Progenitor cell of endocrine pancreas (in vitro differentiated cells): Measurements from ENCODE around the gene MTG2. TPM values are rescaled to one million over a fixed set of nuclear protein-coding genes. Genes with fewer than 3 reads are reported as not detected.

Experiments used
- DNase-seq: peaks from one replicate; pipeline ENCODE4 v3.0.0; 2021; ENCODE audit warnings: low spot score; ENCODE audit not compliant: unreplicated experiment
- H3K27ac Mint-ChIP-seq: 2 replicates; pipeline ENCODE4 v1.8.0; 2021; ENCODE audit warnings: mild to moderate bottlenecking, moderate library complexity, mixed read lengths
- H3K27me3 Mint-ChIP-seq: 2 replicates; pipeline ENCODE4 v1.8.0; 2021; ENCODE audit warnings: mixed read lengths
- H3K36me3 Mint-ChIP-seq: 2 replicates; pipeline ENCODE4 v1.8.0; 2022; ENCODE audit warnings: mixed read lengths; ENCODE audit not compliant: insufficient read depth
- H3K4me1 Mint-ChIP-seq: 2 replicates; pipeline ENCODE4 v1.8.0; 2021; ENCODE audit warnings: low read depth, mixed read lengths
- H3K4me3 Mint-ChIP-seq: 2 replicates; pipeline ENCODE4 v1.8.0; 2021; ENCODE audit warnings: low read depth, mild to moderate bottlenecking, moderate library complexity, mixed read lengths
- H3K9me3 Mint-ChIP-seq: 2 replicates; pipeline ENCODE4 v1.8.0; 2021; ENCODE audit warnings: low read depth, mixed read lengths
- total RNA-seq: library from RNA; stranded (reverse); gene quantifications from 2 replicates; pipeline ENCODE4 v1.2.1, GENCODE V29; 2021
- TF ChIP-seq, protein P1 (sequence below): fragments of 200-600 bp; sonication (generic); IDR thresholded peaks from one replicate; pipeline ENCODE4 v1.5.0; 2021; ENCODE audit warnings: antibody characterized with exemption, mild to moderate bottlenecking; ENCODE audit not compliant: unreplicated experiment

The MTG2 gene
- total RNA-seq, 1 donor from 2014 or later: 31.6 TPM

DNA sequence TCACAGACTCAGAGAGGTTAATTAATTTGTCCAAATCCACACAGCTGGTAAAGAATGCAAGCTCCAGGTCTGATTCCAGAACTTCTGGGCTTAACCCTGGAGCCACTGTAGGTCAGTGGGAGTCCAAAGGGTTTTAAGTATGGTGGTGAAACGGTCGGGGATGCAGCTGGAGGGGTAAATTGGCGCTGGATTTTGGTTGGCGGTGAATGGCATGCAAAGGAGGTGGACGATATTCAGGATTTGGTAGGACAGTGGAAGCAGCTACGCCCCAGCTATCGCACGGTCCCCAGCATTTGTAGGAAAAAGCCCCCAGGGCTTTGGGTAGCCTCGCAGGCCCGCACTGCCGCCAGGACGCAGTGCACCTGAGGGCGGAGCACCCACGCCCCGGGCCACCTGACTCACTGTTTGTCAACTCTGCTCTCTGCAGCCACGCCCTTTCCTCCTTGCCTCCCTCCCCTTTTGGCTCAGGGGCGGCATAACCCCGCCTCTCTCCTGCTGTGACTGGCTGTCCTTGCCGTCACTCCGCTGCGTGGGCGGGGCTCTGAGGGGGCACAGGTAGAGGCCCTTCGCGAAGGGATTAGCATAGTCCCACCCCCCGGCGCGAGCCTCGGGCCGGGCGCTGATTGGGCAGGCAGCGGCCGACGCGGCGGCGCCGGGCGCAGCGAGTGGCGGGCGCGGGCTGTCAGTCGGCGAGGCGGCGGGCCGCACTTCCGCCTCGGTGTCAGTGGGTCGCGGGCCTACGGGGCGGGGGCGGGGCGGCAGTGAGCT lies 55.2 kb downstream of the MTG2 start, which contains the start of gene OSBPL2:
TSS of gene OSBPL2 (plus strand) at position 721 of the 768 bp plus-strand sequence. CDS start 17,664 bp downstream, outside the sequence.
- Mint-ChIP-seq H3K27me3 (no peaks in the 10 kb centered on the region), H3K4me3 (peak within 1 kb of the TSS; percentile 84), H3K9me3 (no peaks in the 10 kb centered on the region), H3K4me1 (peaks cover 13% of the 10 kb centered on the region), H3K27ac (peak within 1 kb of the TSS; percentile 93), H3K36me3 (peaks cover 11% of the 10 kb centered on the region)
- DNase-seq: peak; percentile 100
- TF ChIP-seq, protein P1, sequence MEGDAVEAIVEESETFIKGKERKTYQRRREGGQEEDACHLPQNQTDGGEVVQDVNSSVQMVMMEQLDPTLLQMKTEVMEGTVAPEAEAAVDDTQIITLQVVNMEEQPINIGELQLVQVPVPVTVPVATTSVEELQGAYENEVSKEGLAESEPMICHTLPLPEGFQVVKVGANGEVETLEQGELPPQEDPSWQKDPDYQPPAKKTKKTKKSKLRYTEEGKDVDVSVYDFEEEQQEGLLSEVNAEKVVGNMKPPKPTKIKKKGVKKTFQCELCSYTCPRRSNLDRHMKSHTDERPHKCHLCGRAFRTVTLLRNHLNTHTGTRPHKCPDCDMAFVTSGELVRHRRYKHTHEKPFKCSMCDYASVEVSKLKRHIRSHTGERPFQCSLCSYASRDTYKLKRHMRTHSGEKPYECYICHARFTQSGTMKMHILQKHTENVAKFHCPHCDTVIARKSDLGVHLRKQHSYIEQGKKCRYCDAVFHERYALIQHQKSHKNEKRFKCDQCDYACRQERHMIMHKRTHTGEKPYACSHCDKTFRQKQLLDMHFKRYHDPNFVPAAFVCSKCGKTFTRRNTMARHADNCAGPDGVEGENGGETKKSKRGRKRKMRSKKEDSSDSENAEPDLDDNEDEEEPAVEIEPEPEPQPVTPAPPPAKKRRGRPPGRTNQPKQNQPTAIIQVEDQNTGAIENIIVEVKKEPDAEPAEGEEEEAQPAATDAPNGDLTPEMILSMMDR: no peak

DNA sequence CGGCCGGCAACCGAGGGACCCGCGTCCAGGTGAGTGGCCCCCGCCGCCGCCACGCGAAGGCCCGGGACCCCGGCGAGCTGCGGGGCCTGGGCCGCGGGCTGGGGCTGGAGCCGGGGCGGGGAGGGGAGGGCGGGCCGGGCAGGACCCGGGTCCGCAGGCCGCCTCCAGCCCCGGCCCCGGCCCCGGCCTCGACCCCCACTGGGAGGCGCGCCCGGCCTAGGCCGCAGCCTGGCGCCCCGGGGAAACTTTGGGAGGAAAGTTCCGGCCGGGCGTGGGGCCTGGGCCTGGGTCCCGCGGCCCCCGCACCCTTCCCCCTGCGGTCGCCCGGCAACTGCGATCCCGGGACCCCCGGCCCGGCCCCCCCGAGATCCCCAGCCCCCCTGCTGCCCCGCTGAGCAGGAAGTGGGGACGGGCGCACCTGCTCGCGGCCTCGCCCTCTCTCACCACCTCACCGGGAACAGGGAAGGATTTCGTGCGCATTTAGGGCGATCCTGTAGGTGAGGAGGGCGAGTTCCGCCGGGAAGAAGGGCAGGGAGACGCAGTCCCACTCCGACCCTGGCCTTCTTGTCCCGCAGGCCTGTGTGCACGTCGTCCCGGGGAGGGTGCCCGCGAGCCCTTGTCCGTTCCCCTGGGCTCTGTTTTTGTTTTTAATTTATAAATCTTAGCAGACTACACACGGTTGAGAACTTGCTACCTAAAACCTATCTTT lies 55.9 kb downstream of the MTG2 start:
- peaks cover 13% of the 10 kb centered on the region for H3K4me1 Mint-ChIP-seq
- TF ChIP-seq, protein P1: no peak
- H3K4me3 Mint-ChIP-seq: peak overlapping the region; percentile 84
- DNase-seq: no peak
- H3K36me3 Mint-ChIP-seq: peaks cover 11% of the 10 kb centered on the region
- H3K27ac Mint-ChIP-seq: peak overlapping the region; percentile 87
- H3K27me3 Mint-ChIP-seq: no peaks in the 10 kb centered on the region
- H3K9me3 Mint-ChIP-seq: no peaks in the 10 kb centered on the region

DNA sequence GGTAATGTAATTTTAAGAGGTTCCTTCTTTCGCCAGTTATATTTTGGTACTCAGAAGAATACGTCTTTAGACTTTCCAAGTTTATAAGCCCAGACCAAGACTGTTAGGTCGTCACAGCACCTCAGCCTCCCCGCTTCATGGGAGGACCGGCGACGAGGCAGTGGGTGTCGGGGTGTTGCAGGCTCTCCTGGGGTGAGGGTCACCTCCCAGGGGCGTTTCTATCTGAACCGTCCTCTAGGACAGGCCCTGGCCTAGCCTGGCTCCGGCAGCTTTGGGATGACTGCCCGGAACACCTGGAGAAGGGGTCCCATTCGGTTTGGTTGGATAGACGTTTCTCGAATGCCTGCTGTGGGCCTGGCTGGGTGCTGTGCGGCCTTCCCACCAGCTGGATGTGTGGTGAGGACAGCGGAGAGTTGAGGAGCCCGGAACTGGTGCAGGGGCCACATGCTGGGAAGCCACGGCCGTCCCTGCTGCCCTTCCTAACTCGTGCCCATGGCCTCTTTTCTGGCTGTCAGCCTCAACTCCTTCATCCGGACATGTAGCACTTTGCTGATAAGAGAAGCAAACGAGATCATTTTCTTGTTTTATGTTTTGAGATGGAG lies 56.6 kb downstream of the MTG2 start:
- H3K4me1 Mint-ChIP-seq: peaks cover 13% of the 10 kb centered on the region
- H3K27ac Mint-ChIP-seq: peak overlapping the region; percentile 87
- DNase-seq: no peak
- H3K27me3 Mint-ChIP-seq: no peaks in the 10 kb centered on the region
- H3K9me3 Mint-ChIP-seq: no peaks in the 10 kb centered on the region
- peak overlapping the region; percentile 84 for H3K4me3 Mint-ChIP-seq
- TF ChIP-seq, protein P1: no peak
- H3K36me3 Mint-ChIP-seq: peaks cover 11% of the 10 kb centered on the region

DNA sequence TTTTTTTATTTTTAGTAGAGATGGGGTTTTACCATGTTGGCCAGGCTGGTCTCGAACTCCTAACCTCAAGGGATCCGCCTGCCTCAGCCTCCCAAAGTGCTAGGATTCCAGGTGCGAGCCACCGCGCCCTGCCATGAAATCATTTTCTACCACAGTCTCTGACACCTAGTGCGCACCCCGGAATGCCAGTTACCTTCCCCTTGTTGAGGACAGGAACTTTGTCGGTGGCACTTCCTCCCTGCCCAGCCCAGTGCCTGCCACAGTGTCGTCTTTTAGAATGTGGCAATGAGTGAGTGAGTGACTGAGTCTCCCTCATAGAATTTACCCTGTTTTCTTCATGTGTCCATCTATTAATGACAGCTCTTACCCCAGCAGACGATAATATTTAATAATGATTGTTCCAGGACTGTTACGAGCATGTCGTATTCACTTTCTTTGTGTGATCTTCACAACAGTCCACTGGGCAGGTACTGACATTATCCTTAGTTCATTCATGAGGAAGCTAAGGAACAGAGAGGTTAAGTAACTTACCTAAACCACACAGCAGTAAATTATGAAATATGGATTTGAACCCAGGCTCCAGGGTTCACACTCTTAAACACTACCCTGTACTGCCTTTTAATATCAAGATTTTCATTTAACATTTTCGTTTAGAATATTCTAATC lies 57.3 kb downstream of the MTG2 start:
- Mint-ChIP-seq H3K27me3 (no peaks in the 10 kb centered on the region), H3K36me3 (peaks cover 11% of the 10 kb centered on the region), H3K27ac (no peak overlapping the region), H3K4me1 (peaks cover 14% of the 10 kb centered on the region), H3K4me3 (peak overlapping the region; percentile 84), H3K9me3 (no peaks in the 10 kb centered on the region)
- TF ChIP-seq, protein P1: no peak
- DNase-seq: no peak

DNA sequence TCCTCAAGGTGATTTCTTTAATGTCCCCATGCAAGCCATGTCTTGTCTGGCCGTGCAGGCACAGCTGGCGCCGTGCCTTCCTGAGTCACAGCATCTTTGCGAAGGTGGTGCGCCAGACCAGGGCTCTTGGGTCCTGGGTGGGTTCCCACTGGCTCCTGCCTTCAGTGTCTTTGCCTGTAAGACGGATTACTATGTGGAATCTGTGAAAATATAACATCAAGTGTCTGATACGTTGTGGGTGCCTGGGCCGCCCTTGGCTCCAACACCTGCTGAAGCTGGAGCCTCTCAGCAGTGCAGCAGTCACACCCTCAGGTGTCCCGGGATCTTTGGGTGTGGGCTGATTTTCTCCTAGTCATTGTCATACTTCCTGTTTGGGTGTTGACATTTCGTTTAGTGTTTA lies 58.7 kb downstream of the MTG2 start:
- no peak overlapping the region for H3K4me3 Mint-ChIP-seq
- no peak for DNase-seq
- TF ChIP-seq, protein P1: no peak
- no peaks in the 10 kb centered on the region for H3K27me3 Mint-ChIP-seq
- peaks cover 14% of the 10 kb centered on the region for H3K4me1 Mint-ChIP-seq
- H3K9me3 Mint-ChIP-seq: no peaks in the 10 kb centered on the region
- H3K27ac Mint-ChIP-seq: no peak overlapping the region
- peaks cover 11% of the 10 kb centered on the region for H3K36me3 Mint-ChIP-seq
